HCT116 (cell line): Measurements from ENCODE around the gene NKPD1. TPM values are rescaled to one million over a fixed set of nuclear protein-coding genes. Genes with fewer than 3 reads are reported as not detected.

Experiments used
- ATAC-seq: fragments of 200-7000 bp; cut with Tn5 transposase; 2 replicates; pipeline ENCODE4 v1.9.1; 2020; ENCODE audit warnings: mild to moderate bottlenecking, moderate library complexity
- BruUV-seq: library from RNA; stranded (reverse); fragments of 400-500 nt; replicated peaks from 2 replicates; lab custom pipeline; 2021; lab: Mats Ljungman, UMichigan
- CTCF ChIA-PET: fragments of 300-600 bp; sonication (Branson Sonifier 250); formaldehyde crosslinking; loops from one replicate; lab custom pipeline; 2021; ENCODE audit warnings: antibody characterized with exemption; lab: Charles Lee
- POLR2A ChIA-PET: fragments of 300-600, 350-600 bp; sonication (Branson Sonifier 250); formaldehyde crosslinking; loops from one replicate; lab custom pipeline; 2021; ENCODE audit warnings: antibody characterized with exemption; lab: Charles Lee
- RAD21 ChIA-PET, 2 experiments: fragments of 300-600 bp; sonication (Branson Sonifier 250); formaldehyde crosslinking; loops; one replicate each; lab custom pipeline; 2023; ENCODE audit warnings: low total read pairs in 2 of 2; ENCODE audit not compliant: uncharacterized antibody in 2 of 2, unreplicated experiment in 2 of 2, low non-redundant PET in 1 of 2; lab: Charles Lee
- DNase-seq: peaks from one replicate; pipeline ENCODE4 v3.0.0-alpha.2; 2010; ENCODE audit warnings: low read depth, low spot score
- H2AFZ ChIP-seq: fragments of 200-600 bp; shearing (Covaris generic), sonication (generic); 2 replicates; pipeline ENCODE4 v1.6.1; 2017; ENCODE audit warnings: low read depth, mixed run types, mixed read lengths, antibody characterized with exemption, low read length; ENCODE audit not compliant: poor library complexity, severe bottlenecking
- H3K27ac ChIP-seq: 2 replicates; pipeline ENCODE4 v1.5.1; 2012; ENCODE audit warnings: low read depth, low read length
- H3K27me3 ChIP-seq: fragments of 200-600 bp; sonication (generic); 2 replicates; pipeline ENCODE4 v1.6.1; 2016; ENCODE audit warnings: mixed run types, low read length, mixed read lengths; ENCODE audit not compliant: insufficient read depth
- H3K36me3 ChIP-seq, 2 experiments: fragments of 200-500 bp in 1 of 2; fragments of 200-600 bp in 1 of 2; sonication (Bioruptor generic) in 1 of 2; sonication (generic) in 1 of 2; 2 replicates each; pipeline versions ENCODE4 v1.5.1 to v1.6.1; 2014 to 2016; ENCODE audit warnings: low read length in 2 of 2, inconsistent platforms in 1 of 2, mixed read lengths in 1 of 2, mixed run types in 1 of 2; ENCODE audit not compliant: insufficient read depth in 2 of 2, control insufficient read depth in 1 of 2
- H3K4me1 ChIP-seq, 2 experiments: fragments of 200-600 bp in 1 of 2; sonication (generic) in 1 of 2; 2 replicates each; pipeline versions ENCODE4 v1.5.1 to v1.6.1; 2012 to 2017; ENCODE audit warnings: low read length in 2 of 2, inconsistent platforms in 1 of 2, mild to moderate bottlenecking in 1 of 2, mixed read lengths in 1 of 2, mixed run types in 1 of 2, moderate library complexity in 1 of 2; ENCODE audit not compliant: insufficient read depth in 2 of 2, control insufficient read depth in 1 of 2
- H3K4me2 ChIP-seq: fragments of 200-600 bp; sonication (generic); 2 replicates; pipeline ENCODE4 v1.6.1; 2017; ENCODE audit warnings: mixed run types, low read length, mixed read lengths
- H3K4me3 ChIP-seq, 2 experiments: fragments of 200-600 bp in 1 of 2; sonication (generic) in 1 of 2; replicated peaks in 1 of 2; 2 replicates each; pipeline ENCODE4 v1.5.1; 2011 to 2016; ENCODE audit warnings: low read length in 2 of 2, control low read depth in 1 of 2, low read depth in 1 of 2, mild to moderate bottlenecking in 1 of 2, mixed read lengths in 1 of 2, mixed run types in 1 of 2
- H3K79me2 ChIP-seq: fragments of 200-600 bp; sonication (generic); 2 replicates; pipeline ENCODE4 v1.6.1; 2017; ENCODE audit warnings: mild to moderate bottlenecking, mixed run types, low read length, moderate library complexity, mixed read lengths; ENCODE audit not compliant: insufficient read depth
- H3K9ac ChIP-seq: fragments of 200-600 bp; sonication (generic); 2 replicates; pipeline ENCODE4 v1.6.1; 2016; ENCODE audit warnings: low read length, mixed read lengths
- H3K9me2 ChIP-seq: fragments of 200-600 bp; sonication (generic), shearing (Covaris generic); 2 replicates; pipeline ENCODE4 v1.6.1; 2017; ENCODE audit warnings: mixed run types, mild to moderate bottlenecking, moderate library complexity; ENCODE audit not compliant: insufficient read depth
- H3K9me3 ChIP-seq, 2 experiments: fragments of 200-500 bp in 1 of 2; fragments of 200-600 bp in 1 of 2; sonication (Bioruptor generic) in 1 of 2; sonication (generic) in 1 of 2; 2 replicates each; pipeline ENCODE4 v1.6.1; 2014 to 2017; ENCODE audit warnings: low read length in 2 of 2, mixed read lengths in 2 of 2, inconsistent platforms in 1 of 2, low read depth in 1 of 2, mild to moderate bottlenecking in 1 of 2, mixed run types in 1 of 2, moderate library complexity in 1 of 2; ENCODE audit not compliant: control insufficient read depth in 1 of 2, insufficient read depth in 1 of 2
- H4K20me1 ChIP-seq: fragments of 200-600 bp; sonication (generic), shearing (Covaris generic); 2 replicates; pipeline ENCODE4 v1.6.1; 2017; ENCODE audit warnings: mixed run types, mild to moderate bottlenecking, moderate library complexity; ENCODE audit not compliant: insufficient read depth
- RAD21 ChIP-seq: IDR thresholded peaks from 2 replicates; pipeline ENCODE4 v1.6.1; 2012; ENCODE audit warnings: low read depth, mild to moderate bottlenecking
- intact Hi-C: fragments of 100-400 bp; cut with micrococcal nuclease; formaldehyde crosslinking; loops from 2 replicates; pipeline ENCODE4 v1.10.0; 2022
- total RNA-seq: library from RNA; stranded (reverse); gene quantifications from one replicate; pipeline ENCODE4 v1.2.1, GENCODE V29; 2021; ENCODE audit not compliant: unreplicated experiment
- TF ChIP-seq, protein P1 (sequence below), 3 experiments: fragments of 200-600 bp in 1 of 3; sonication (generic) in 1 of 3; IDR thresholded peaks in 2 of 3; conservative IDR thresholded peaks in 1 of 3; 2 replicates each; pipeline ENCODE4 v1.5.1; 2012 to 2017; ENCODE audit warnings: low read depth in 2 of 3, low read length in 2 of 3, antibody characterized with exemption in 1 of 3, borderline replicate concordance in 1 of 3, control low read depth in 1 of 3, mild to moderate bottlenecking in 1 of 3, mixed read lengths in 1 of 3, mixed run types in 1 of 3, moderate library complexity in 1 of 3; ENCODE audit not compliant: insufficient read depth in 1 of 3
- TF ChIP-seq, protein P2 (sequence below): IDR thresholded peaks from 2 replicates; pipeline ENCODE4 v1.6.1; 2011; ENCODE audit warnings: mild to moderate bottlenecking, low read length, moderate library complexity; ENCODE audit not compliant: insufficient replicate concordance; ENCODE audit errors: extremely low read depth

Gene NKPD1
- total RNA-seq, 1 experiment from 2014 or later: 0.64 TPM

- TF ChIP-seq RAD21: no peak
- TF ChIP-seq, protein P1, sequence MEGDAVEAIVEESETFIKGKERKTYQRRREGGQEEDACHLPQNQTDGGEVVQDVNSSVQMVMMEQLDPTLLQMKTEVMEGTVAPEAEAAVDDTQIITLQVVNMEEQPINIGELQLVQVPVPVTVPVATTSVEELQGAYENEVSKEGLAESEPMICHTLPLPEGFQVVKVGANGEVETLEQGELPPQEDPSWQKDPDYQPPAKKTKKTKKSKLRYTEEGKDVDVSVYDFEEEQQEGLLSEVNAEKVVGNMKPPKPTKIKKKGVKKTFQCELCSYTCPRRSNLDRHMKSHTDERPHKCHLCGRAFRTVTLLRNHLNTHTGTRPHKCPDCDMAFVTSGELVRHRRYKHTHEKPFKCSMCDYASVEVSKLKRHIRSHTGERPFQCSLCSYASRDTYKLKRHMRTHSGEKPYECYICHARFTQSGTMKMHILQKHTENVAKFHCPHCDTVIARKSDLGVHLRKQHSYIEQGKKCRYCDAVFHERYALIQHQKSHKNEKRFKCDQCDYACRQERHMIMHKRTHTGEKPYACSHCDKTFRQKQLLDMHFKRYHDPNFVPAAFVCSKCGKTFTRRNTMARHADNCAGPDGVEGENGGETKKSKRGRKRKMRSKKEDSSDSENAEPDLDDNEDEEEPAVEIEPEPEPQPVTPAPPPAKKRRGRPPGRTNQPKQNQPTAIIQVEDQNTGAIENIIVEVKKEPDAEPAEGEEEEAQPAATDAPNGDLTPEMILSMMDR (IDR thresholded peaks at IDR 0.05 in 2 of 3, conservative IDR thresholded peaks at IDR 0.05 in 1 of 3; ENCODE audit: borderline replicate concordance in 1 of 3, insufficient read depth in 1 of 3, low read depth in 2 of 3, low read length in 2 of 3): no peak
- TF ChIP-seq, protein P2, sequence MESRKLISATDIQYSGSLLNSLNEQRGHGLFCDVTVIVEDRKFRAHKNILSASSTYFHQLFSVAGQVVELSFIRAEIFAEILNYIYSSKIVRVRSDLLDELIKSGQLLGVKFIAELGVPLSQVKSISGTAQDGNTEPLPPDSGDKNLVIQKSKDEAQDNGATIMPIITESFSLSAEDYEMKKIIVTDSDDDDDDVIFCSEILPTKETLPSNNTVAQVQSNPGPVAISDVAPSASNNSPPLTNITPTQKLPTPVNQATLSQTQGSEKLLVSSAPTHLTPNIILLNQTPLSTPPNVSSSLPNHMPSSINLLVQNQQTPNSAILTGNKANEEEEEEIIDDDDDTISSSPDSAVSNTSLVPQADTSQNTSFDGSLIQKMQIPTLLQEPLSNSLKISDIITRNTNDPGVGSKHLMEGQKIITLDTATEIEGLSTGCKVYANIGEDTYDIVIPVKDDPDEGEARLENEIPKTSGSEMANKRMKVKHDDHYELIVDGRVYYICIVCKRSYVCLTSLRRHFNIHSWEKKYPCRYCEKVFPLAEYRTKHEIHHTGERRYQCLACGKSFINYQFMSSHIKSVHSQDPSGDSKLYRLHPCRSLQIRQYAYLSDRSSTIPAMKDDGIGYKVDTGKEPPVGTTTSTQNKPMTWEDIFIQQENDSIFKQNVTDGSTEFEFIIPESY: no peak
- TF ChIP-seq, all 23 proteins: peak for 0
- intact Hi-C loops: no loop called here
- RAD21 ChIA-PET: no interaction called here
- no peak overlapping the region for H3K9ac ChIP-seq
- no peaks in the 10 kb centered on the region for H4K20me1 ChIP-seq
- no peak overlapping the region for H3K4me3 ChIP-seq
- peaks cover 0 to 3% of the 10 kb centered on the region in 2 experiments; a peak in 2 of 4 replicates for H3K4me1 ChIP-seq
- no peak for DNase-seq
- no peaks in the 10 kb centered on the region for H3K27me3 ChIP-seq
- no peak overlapping the region for H2AFZ ChIP-seq
- CTCF ChIA-PET: no interaction called here
- H3K4me2 ChIP-seq: no peak overlapping the region
- POLR2A ChIA-PET: no interaction called here
- no peak for ATAC-seq
- H3K9me3 ChIP-seq: no peaks in the 10 kb centered on the region
- no peak overlapping the region for H3K27ac ChIP-seq
- H3K9me2 ChIP-seq: no peaks in the 10 kb centered on the region
- no peaks in the 10 kb centered on the region; a peak in 1 of 4 replicates for H3K36me3 ChIP-seq
- H3K79me2 ChIP-seq: peaks cover 30% of the 10 kb centered on the region; the same call in 1 of the 2 replicates
- BruUV-seq: no TSS peak
These were observed 21.3 kb downstream of the NKPD1 start for GRCh38 chr19:45139286-45140143.
